HG02763 (cell line): ENCODE measurements around the gene COL6A3.
"Not testable (repeated sequence)": the region's sequence is repeated elsewhere in the genome, so short reads cannot be mapped to it uniquely, and the experiment has no call there.

Experiments used
- ATAC-seq: cut with Tn5 transposase; IDR thresholded peaks from one replicate; pipeline ENCODE4 v1.9.1; 2021; ENCODE audit warnings: mild to moderate bottlenecking, moderate library complexity; ENCODE audit not compliant: unreplicated experiment

Gene COL6A3

DNA sequence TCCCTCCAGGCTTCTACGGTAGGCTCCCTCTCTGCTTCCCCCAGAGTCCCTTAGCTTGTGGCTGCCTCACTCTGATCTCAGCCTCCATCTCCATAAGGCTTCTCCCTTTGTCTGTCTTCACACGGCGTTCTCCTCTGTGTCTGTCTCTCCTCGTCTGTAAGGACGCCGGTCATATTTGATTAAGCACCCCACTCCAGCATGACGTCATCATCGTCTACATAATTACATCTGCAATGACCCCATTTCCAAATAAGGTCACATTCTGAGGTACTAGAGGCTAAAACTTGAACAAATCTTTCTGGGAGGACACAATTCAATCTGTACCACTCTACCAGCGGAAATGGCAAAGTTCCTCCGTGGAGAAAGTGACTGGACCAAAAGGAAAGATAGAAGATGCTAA, 8.3 kb upstream of the COL6A3 start:
- ATAC-seq = no peak

DNA sequence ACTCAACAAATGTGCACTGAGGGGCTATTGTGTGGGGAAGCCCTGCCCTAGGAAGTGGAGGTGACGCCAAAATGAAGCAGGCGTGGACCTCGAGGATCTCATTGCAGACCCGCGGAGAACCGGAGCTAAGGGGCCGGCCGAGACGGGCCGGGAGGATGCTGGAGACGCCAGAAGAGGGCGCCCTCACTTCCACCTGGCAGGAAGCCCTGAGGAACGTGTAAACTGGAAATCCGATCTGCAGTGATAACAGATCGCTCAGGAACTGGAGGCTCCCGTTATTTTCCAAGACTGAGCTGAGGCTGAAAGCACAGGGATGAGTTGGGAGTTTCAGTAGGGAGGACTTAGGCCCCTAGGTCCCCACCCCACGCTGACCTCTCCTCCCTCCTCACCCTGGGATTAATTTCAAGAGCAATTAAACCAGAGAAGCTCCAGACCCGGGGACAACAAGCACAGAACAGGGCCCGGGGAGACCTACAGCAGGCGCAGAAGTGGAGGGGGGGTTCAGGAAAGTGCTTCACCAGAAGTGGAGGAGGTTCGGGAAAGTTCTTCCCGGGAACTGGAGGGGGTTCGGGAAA, 7.7 kb upstream of the COL6A3 start:
- no peak for ATAC-seq

DNA sequence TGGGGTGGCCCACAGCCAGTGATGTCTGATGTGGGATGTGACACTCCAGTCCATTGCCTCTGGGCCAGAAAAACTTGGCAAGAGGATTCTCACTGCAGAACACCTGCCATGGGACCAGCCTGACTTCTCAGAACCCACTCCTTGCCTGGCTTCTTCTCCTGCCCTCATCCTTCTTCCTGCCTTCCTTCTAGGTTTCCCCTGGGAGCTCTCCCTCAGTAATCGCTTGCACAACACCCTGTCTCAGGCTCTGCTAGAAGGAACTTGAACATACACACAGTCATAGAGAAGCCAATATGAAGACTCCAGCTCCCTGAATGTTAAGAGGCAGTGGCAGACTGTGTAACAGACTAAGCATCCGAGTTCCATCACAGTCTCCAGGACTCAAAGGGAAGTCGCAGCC, 4.3 kb upstream of the COL6A3 start:
- no peak for ATAC-seq

DNA sequence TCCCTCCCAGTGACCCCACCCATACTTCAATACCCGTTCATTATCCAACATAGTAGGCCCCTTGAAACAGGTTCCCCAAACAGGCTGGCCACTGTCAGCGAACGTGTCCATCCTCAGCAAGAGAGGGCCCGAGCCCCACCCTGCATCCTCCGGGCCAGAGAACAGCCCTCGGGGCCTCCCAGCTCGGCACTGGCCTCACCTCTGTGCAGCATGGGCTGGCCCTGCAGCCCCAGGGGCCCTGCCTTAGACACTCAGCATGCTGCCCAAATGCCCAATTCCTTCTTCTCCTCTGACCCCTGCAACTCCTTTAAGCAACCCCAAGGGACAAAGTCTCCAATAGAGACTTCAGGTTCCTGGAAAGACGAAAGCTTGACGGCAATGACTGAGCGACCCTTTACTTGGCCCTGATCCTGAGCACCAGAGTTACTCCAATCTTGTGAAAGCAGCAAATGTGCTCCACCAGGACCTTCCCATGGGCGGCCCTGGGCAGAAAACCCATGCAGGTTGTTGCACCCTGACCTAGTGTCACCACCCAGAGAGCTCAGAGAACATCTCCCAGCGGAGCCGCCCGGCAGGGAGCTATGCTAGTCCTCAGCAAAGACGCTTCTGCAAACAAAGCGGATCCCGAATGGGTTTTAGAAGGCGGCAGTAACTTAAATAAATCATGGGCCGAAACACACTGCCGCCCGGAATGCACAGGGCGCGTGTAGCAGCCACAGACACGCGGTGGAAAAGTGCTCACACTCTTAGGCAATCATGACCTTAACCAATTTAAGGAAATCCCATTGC, 782 bp downstream of the COL6A3 start:
- ATAC-seq = no peak

DNA sequence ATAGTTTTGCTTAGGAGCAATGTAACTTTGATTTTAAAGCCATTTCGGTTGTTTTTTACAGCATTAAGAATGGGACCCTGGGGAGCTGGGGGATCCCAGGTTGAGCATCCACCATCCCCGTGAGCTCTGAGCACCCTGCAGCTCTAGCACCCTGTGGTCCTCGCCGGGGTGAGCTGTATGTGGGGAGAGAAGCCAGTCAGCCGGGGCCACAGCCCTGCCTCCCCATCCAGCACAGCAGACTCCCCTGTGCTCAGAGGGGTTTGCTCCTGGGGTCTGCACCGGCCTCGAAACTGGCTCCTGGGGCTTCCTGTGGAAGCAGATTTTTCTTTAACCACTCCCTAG, 1.3 kb downstream of the COL6A3 start:
- ATAC-seq = no peak

DNA sequence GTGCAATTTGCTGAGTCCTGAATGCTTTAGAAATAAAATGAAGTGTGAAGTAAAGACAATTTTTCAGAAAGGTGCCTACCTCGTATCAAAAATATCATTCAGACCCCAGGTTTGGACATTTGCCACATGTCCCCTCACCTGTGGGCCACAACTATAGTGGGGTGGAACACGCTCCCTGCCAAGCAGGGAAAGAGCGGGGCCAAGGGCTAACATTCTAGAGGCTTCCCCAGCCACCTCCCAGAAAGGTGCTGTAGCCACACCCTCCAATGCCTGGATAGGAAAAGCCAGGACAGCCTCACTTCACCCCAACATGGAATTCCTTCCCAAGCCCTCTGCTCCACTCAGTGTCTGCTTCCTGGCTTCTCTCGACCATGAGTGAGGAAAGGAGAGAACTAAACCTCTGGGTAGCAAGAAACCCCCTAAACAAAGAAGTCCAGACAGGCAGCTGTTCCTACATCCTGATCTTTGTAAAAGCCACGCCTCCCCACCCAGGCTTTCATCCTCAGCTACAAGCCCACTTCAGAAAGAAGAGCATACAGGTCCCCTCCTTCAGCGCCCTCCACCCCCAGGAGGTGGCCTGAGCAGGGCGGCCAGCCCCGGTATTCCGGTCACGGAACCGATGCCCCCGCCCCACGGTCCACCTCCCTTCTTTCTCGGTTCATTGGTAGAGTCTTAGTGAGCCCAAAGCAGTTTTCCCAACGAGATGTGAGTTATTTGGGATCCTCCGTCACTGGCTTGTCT, 2.1 kb downstream of the COL6A3 start:
- no peak for ATAC-seq

DNA sequence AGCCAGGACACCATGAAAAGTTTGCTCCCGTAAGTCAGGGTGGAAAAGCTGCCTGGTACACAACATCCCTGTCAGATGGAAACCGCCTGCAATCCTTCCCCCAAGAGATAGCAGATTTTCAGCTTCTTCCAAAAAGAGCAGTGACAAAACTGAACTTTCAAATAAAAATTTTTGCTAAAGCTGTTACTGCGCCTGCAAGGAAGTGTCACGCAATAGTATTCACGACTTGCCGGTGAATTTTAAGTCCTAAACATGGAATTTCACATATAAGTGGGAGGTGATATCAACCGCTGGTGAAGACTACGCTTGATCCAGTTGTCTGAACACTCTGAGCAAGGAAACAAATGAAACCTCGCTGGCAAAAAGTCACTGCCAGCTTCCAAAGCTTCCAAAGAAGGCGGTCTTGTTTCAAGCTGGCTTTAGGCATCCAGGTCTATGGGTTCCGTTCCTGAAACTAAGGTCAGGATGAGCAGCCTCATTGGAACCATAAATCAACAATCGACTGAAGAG, 2.8 kb downstream of the COL6A3 start:
- no peak for ATAC-seq

DNA sequence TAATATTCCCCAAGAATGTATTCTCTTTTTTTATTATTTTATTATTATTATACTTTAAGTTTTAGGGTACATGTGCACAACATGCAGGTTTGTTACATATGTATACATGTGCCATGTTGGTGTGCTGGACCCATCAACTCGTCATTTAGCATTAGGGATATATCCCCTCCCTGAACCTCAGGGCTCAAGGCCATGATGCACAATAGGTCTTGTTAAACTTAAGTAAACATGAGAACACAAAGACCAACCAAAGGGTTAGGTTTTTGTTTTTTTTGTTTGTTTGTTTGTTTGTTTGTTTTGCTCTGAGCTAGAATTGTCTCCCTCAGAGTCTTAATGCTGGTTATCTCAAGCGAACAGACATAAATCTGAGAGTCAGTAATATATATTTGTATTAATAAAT, 4.7 kb downstream of the COL6A3 start:
- not testable (repeated sequence) for ATAC-seq

DNA sequence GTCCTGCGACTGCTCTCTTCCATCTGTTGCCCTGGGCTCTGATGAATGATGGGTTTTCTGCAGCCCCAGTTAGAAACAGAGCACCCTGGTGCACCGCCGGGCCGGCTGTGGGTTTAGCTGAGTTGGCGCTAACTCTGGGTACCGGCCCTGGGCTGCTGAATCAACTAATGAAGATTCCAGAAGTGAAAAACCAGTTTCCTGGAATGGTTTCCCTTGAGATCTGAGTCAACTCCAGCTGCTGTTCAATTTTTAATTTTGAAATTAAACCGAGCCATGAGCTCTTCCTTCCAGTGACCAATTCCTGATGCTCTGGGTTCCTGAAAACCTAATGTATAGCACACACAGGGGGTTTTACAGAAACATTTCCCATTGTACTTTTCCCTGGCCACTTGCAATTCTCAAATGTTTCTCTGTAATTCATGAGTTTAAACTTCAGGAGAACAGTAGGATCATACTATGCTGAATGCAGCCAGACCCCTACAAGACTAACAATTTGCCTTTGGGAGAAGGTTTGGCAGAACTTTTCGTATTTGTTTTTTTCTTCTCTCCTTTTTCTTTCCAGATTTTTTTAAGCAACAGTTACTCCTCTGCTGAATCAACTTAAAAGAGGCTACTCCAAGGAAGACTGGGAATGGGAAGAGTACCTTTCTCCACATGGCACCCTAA, 5.5 kb downstream of the COL6A3 start:
- no peak for ATAC-seq

DNA sequence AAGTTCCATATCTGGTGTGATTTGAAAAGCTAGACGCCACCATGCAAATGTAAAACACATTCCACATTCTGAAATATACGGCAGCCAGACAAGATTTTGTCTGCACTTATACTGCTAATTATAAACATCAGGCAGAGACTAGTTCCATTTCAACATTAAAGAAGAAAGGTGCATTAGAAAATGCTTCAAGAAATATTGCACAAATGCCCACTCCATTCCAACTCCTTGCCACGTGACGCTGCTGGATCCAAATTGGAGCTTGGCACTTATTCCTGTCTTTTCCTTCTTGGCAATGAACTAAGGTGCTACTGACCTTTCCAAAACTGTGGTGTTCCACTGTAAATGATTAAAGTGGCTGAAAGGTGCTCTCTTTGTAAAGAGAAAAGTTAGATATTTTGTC, 6.3 kb downstream of the COL6A3 start:
- no peak for ATAC-seq

DNA sequence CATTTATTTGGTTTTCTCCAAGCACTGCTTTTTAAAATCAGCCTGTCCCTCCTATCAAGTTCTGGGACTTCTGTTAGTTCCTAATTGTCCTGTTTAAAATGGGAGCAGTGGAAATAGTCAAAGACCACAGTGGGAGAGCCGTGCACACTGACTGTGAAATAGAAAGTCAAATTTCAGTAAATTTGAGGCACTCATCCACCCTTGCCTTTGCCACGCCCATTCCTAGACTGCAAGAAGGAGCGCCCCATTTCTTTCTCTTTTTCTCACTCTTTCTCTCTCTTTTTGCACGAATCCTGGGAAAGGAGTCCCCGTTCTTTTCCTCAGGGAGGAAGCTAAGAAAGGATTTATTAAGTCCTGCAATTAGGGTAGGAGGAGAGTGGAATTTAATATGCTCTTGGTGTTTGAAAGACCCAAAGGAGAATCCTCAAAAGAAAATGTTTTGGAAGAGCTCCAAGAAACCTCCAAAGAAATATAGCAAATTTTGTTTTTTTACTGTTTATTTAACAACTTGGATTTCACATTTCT, 7.5 kb downstream of the COL6A3 start:
- no peak for ATAC-seq

DNA sequence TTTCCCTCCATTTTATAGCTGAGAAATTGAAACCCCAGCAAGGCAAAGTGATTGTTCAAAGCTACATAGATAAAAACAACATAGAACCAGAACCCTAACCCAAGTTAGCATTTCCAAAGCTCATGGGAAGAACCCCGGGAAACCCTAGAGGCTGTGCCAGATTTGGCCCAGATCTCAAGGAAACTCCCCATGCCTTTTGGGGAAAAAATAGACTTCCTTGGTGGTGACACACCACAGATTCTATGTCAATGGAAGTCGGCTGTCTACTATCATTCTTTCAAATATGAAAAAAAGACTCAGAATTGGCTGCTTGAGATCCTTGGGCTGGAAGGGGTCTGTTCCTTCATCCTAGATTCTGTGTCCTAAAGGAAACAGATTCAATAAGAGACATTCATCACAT, 8.4 kb downstream of the COL6A3 start:
- no peak for ATAC-seq

DNA sequence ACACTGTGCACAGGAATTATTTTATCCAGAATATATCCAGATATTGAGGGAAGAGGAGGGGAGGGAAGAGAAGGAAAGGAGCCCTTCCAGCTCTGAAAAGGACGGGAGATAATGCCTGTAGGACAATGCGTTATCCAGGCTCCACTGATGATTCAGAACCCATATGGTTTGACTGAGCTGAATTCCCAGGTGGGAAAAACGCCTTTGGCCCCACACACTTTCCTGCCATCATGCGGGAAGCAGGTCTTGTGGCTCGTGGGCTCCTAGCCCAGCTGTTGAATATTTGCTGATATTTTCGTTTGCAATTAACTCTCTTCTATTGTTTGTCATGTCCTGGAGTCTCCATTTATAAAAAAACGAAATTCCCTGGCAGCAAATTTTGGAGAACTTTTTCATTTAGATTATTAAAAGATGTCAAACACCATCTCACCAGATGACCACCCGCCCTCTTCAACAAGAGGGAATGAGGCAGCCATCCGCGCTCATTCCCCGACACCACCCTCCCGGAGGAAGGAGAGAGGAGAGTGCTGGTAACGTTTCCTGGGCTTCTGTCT, 8.9 kb downstream of the COL6A3 start:
- ATAC-seq = no peak

DNA sequence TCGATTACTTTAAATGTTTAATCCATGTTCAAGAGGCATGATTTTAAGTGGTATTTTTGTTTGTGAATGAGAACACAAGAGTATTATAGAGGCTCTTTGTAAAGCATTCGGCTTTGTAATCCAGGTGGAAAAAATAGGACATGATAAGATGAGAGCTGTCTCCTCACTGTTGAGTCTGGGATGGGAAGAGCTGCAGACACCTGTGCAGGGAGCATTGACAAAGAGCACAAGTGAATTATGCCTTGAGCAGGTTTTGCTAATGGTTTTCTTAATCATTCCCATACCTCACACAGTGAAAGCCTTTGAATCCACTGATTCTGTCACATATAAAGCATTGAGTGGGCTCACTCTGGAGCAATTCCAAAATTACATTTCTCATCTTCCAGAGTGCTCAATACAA, 9.6 kb downstream of the COL6A3 start:
- ATAC-seq = no peak

DNA sequence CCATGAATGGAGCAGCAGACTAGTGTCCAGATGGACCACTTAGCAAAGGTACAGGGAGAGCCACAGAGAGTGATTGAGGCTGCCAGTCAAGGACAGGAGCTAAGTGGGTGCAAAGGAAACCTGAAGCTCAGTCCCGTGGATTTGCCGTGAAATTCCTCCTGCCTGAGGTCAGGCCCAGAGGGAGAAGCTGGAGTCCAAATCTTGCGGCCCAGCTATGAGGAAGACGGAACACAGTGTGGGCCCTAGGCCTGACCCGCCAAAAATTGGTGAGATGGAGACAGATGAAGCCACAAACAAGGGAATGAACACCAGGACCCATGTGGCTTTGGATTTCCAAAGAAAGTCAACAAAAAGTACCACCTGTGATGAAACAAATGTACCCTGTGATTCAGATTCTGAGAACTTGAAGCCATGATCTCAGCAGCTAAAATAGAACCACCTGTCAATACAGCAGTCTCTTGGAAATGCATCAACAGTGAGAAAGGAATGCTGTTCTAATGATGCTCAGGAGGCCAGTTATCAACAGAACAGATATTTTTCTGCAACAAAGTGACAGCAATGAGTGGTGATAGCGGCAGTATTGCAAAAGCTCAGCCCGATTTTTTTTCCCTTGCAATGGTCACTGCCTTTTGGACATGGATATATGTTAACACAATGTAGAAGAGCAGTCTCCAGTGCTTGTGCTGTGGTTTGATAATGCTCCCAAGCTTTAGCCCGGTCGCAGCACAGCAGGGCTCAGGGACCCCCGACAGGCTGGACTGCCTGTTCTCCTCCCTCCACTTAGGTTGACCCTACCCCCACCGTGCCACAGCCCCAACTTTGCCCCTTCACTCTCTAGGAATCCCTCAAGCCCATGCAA, 10.7 kb downstream of the COL6A3 start:
- no peak for ATAC-seq

DNA sequence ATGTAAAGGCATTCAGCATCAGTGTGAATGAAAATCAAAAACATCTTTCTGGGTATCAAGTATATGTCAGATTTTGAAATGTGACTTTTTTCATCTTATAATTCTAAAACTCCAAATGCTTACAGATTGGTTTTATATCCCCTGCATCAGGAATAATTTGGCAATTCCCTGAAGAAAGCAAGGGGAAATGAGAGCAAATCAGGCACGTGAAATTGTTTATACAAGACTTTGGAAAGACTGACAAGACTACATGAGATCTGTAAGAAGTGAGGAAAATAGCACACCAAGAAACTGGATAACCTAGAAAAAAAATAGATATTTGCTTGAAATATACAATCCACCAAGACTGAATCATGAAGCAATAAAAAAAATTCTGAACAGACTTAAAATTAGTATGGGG, 13.8 kb downstream of the COL6A3 start:
- ATAC-seq = no peak

DNA sequence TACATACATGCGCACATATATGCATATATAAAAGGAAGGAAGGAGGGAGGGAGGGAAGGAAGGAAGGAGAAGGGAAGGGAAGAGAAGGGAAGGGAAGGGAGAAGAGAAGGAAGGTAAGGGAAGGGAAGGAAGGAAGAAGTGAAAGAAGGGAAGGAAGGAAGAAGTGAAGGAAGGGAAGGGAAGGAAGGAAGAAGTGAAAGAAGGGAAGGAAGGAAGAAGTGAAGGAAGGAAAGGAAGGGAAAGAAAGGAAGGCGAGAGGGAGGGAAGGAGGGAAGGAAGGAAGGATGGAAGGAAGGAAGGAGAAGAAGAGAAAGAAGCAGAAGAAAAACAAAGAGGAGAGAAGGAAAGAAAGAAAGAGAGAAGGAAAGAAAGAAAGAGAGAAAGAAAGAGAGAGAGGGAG, 16.9 kb downstream of the COL6A3 start:
- no peak for ATAC-seq

DNA sequence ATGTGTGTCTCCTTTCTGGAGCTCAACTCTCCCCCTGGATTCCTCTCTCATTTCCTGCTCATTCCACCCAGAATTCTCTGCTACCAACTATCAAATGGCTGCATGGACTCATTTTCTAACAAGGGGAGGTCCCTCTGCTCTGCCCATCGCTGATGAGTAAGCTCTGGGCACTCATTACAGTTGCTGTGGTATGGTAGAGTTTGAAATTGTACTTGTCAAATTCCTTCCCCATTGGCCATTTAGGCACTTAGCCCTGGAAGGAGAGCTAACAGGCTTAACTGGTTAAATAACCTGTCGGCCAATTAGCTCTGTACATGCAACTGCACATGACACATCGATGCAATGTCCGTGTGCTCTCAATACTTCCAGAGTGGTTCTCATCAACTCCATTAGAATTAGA, 20.4 kb downstream of the COL6A3 start:
- ATAC-seq = no peak

DNA sequence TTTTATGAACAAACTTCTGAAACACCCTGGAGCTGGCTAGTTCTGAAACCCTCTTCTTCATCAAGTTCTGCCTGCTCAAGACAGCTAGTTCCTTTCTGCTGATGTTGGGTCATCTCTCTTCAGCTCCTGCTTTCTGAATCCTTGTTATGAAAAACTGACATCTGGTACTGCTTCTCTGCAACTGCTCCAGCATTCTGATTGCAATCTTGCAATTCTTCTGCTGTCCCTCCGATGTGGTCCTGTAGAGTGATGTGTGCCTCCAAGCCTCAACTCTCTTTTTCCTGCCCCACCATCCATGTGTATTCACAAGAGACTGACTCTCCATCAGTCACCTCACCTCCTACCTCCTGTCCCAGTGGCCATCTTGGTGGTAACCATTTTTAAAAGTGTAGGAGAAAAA, 21.8 kb downstream of the COL6A3 start:
- ATAC-seq = no peak

DNA sequence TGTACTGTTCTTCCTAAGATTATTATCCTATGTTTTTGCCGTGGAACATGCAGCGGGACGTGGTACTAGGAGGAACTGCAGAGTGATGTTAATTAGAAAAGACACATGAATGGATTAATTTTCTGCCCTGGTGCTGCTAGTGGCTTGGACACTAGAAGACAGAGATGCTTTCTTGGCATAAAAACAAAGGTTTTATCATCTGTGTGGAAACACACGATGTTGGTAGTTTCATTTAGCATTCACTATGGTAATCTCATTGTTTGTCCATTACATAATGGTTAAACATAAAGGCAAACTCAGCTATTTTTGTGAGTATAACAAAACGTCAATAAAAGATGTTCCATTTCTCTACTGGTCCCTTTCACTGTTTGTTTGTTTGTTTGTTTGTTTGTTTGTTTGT, 22.8 kb downstream of the COL6A3 start:
- no peak for ATAC-seq
